Astrocyte (in vitro differentiated cells and primary cell): ENCODE measurements around the gene RXFP1. TPM values are rescaled to one million over a fixed set of nuclear protein-coding genes. Genes with fewer than 3 reads are reported as not detected.

ENCODE experiments used
- DNase-seq: peaks from one replicate; pipeline ENCODE4 v3.0.0-alpha.2; 2010; ENCODE audit warnings: low read depth
- FAIRE-seq: peaks from 2 replicates; lab custom pipeline; 2011; peaks lifted over from hg19 to GRCh38; lab: Jason Lieb, UNC
- H2AFZ ChIP-seq: 2 replicates; pipeline ENCODE4 v1.6.0; 2012; ENCODE audit warnings: low read depth, low read length, inconsistent platforms
- H3K27ac ChIP-seq: 2 replicates; pipeline ENCODE4 v1.5.1; 2011; ENCODE audit warnings: low read depth, low read length, inconsistent platforms
- H3K27me3 ChIP-seq: 2 replicates; pipeline ENCODE4 v1.6.0; 2011; ENCODE audit warnings: low read length, inconsistent platforms; ENCODE audit not compliant: insufficient read depth
- H3K36me3 ChIP-seq: 2 replicates; pipeline ENCODE4 v1.5.1; 2011; ENCODE audit warnings: low read length, inconsistent platforms; ENCODE audit not compliant: insufficient read depth
- H3K4me1 ChIP-seq: 2 replicates; pipeline ENCODE4 v1.5.1; 2011; ENCODE audit warnings: low read length, inconsistent platforms; ENCODE audit not compliant: insufficient read depth
- H3K4me2 ChIP-seq: 2 replicates; pipeline ENCODE4 v1.6.0; 2012; ENCODE audit warnings: low read length, inconsistent platforms
- H3K4me3 ChIP-seq: 2 replicates; pipeline ENCODE4 v1.5.1; 2011; ENCODE audit warnings: low read depth, mild to moderate bottlenecking, low read length, inconsistent platforms; ENCODE audit not compliant: insufficient read depth
- H3K79me2 ChIP-seq: 2 replicates; pipeline ENCODE4 v1.6.0; 2012; ENCODE audit warnings: mild to moderate bottlenecking, low read length, inconsistent platforms; ENCODE audit not compliant: insufficient read depth
- H3K9ac ChIP-seq: 2 replicates; pipeline ENCODE4 v1.6.0; 2012; ENCODE audit warnings: mild to moderate bottlenecking, low read length, inconsistent platforms
- H3K9me3 ChIP-seq: 2 replicates; pipeline ENCODE4 v1.5.1; 2012; ENCODE audit warnings: low read depth, mild to moderate bottlenecking, low read length, inconsistent platforms; ENCODE audit not compliant: insufficient read depth
- H4K20me1 ChIP-seq: 2 replicates; pipeline ENCODE4 v1.6.0; 2012; ENCODE audit warnings: low read length, inconsistent platforms; ENCODE audit not compliant: insufficient read depth
- H3K27ac Mint-ChIP-seq: one replicate; pipeline ENCODE4 v1.8.0; 2021; ENCODE audit warnings: mild to moderate bottlenecking, mixed read lengths; ENCODE audit not compliant: unreplicated experiment
- H3K27me3 Mint-ChIP-seq: one replicate; pipeline ENCODE4 v1.8.0; 2021; ENCODE audit warnings: low read depth, mixed read lengths; ENCODE audit not compliant: unreplicated experiment
- H3K36me3 Mint-ChIP-seq: one replicate; pipeline ENCODE4 v1.8.0; 2021; ENCODE audit warnings: low read depth, mixed read lengths; ENCODE audit not compliant: unreplicated experiment
- H3K4me1 Mint-ChIP-seq: one replicate; pipeline ENCODE4 v1.8.0; 2021; ENCODE audit warnings: low read depth, mixed read lengths; ENCODE audit not compliant: unreplicated experiment
- H3K4me3 Mint-ChIP-seq: one replicate; pipeline ENCODE4 v1.8.0; 2021; ENCODE audit warnings: mild to moderate bottlenecking, moderate library complexity, mixed read lengths; ENCODE audit not compliant: unreplicated experiment
- H3K9me3 Mint-ChIP-seq: one replicate; pipeline ENCODE4 v1.8.0; 2021; ENCODE audit warnings: mild to moderate bottlenecking, mixed read lengths; ENCODE audit not compliant: unreplicated experiment
- EZH2 ChIP-seq: IDR thresholded peaks from 2 replicates; pipeline ENCODE4 v1.6.1; 2012; ENCODE audit warnings: mild to moderate bottlenecking, low read length, inconsistent platforms; ENCODE audit not compliant: insufficient read depth
- total RNA-seq: library from RNA; stranded (reverse); gene quantifications from 2 replicates; pipeline ENCODE4 v1.2.1, GENCODE V29; 2021
- TF ChIP-seq, protein P1 (sequence below): IDR thresholded peaks from 2 replicates; pipeline ENCODE4 v1.5.1; 2011; ENCODE audit warnings: low read depth, mild to moderate bottlenecking, inconsistent platforms, low read length, moderate library complexity; ENCODE audit not compliant: insufficient read depth

Gene RXFP1
- total RNA-seq, 1 donor from 2014 or later, result 0.14 TPM

DNA sequence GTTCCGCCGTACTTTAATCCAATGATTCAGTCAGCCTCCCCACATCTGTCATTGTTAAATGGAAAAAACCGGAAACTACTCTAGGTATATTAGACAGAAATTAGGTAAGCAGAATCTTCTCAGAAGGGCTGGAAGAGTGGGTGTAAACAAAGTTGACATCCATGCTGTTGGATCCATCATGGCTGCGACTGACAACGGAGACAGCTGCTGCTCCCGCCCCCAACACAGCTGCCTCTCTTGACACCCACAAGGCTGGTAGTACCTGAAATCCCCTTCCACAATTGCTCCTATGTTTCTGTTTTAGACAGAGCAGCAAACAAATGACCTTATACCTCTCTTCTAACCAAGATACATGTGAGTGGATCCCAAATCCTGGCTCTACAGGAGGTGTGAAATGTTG, 66.6 kb downstream of the RXFP1 start:
- H3K4me1 ChIP-seq, result no peaks in the 10 kb centered on the region
- Mint-ChIP-seq H3K4me3 (no peak overlapping the region), H3K36me3 (no peaks in the 10 kb centered on the region), H3K4me1 (no peaks in the 10 kb centered on the region), H3K27ac (no peak overlapping the region), H3K9me3 (peaks cover 2% of the 10 kb centered on the region), H3K27me3 (no peaks in the 10 kb centered on the region)
- no peak overlapping the region for H3K4me2 ChIP-seq
- H3K79me2 ChIP-seq, result no peaks in the 10 kb centered on the region
- H3K27ac ChIP-seq, result no peak overlapping the region
- H3K27me3 ChIP-seq, result no peaks in the 10 kb centered on the region
- H4K20me1 ChIP-seq, result no peaks in the 10 kb centered on the region
- H3K36me3 ChIP-seq, result no peaks in the 10 kb centered on the region
- no peak overlapping the region for H3K9ac ChIP-seq
- FAIRE-seq (no peak), DNase-seq (no peak)
- H3K9me3 ChIP-seq, result no peaks in the 10 kb centered on the region
- TF ChIP-seq, protein P1, sequence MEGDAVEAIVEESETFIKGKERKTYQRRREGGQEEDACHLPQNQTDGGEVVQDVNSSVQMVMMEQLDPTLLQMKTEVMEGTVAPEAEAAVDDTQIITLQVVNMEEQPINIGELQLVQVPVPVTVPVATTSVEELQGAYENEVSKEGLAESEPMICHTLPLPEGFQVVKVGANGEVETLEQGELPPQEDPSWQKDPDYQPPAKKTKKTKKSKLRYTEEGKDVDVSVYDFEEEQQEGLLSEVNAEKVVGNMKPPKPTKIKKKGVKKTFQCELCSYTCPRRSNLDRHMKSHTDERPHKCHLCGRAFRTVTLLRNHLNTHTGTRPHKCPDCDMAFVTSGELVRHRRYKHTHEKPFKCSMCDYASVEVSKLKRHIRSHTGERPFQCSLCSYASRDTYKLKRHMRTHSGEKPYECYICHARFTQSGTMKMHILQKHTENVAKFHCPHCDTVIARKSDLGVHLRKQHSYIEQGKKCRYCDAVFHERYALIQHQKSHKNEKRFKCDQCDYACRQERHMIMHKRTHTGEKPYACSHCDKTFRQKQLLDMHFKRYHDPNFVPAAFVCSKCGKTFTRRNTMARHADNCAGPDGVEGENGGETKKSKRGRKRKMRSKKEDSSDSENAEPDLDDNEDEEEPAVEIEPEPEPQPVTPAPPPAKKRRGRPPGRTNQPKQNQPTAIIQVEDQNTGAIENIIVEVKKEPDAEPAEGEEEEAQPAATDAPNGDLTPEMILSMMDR, result no peak
- no peak for TF ChIP-seq EZH2
- no peak overlapping the region for H2AFZ ChIP-seq
- no peak overlapping the region for H3K4me3 ChIP-seq

DNA sequence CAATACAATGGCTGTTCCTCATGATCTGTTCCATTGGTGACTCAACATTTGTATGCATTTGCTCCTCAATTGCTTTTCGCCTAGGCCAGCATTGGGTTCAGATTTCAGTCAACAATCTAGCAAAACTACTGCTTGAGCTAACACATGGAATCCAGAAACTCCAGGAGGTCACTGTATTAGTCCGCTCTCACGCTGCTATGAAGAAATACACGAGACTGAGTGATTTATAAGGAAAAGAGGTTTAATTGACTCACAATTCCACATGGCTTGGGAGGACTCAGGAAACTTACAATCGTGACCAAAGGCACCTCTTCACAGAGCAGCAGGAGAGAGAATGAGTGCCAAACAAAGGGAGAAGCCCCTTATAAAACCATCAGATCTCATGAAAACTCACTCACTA, 67.1 kb downstream of the RXFP1 start:
- no peak overlapping the region for H3K4me3 Mint-ChIP-seq
- H3K36me3 Mint-ChIP-seq, result no peaks in the 10 kb centered on the region
- FAIRE-seq (no peak), DNase-seq (no peak)
- TF ChIP-seq EZH2, result no peak
- TF ChIP-seq, protein P1, result no peak
- no peak overlapping the region for H3K4me3 ChIP-seq
- no peaks in the 10 kb centered on the region for H3K9me3 ChIP-seq
- no peaks in the 10 kb centered on the region for H3K36me3 ChIP-seq
- H3K4me1 Mint-ChIP-seq, result no peaks in the 10 kb centered on the region
- H4K20me1 ChIP-seq, result no peaks in the 10 kb centered on the region
- H2AFZ ChIP-seq, result no peak overlapping the region
- H3K27ac ChIP-seq, result no peak overlapping the region
- no peak overlapping the region for H3K27ac Mint-ChIP-seq
- H3K9ac ChIP-seq, result no peak overlapping the region
- no peaks in the 10 kb centered on the region for H3K27me3 ChIP-seq
- H3K79me2 ChIP-seq, result no peaks in the 10 kb centered on the region
- peaks cover 2% of the 10 kb centered on the region for H3K9me3 Mint-ChIP-seq
- no peak overlapping the region for H3K4me2 ChIP-seq
- no peaks in the 10 kb centered on the region for H3K27me3 Mint-ChIP-seq
- H3K4me1 ChIP-seq, result no peaks in the 10 kb centered on the region

DNA sequence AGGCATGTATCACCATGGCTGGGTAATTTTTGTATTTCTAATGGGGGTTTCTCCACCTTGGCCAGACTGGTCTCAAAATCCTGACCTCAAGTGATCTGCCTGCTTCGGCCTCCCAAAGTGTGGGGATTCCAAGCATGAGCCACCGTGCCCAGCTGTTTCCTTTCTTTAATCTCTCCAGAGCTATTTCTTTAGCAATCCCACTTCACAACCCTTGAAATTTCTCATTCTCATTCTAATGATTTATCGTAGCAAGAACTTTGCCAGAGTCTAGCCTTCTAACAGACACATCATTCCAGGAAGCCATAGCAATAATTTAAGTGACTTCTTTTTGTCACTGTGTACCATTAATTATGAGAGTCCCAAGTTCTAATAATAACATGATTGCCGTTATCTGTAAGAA, 68.6 kb downstream of the RXFP1 start:
- Mint-ChIP-seq H3K27me3 (no peaks in the 10 kb centered on the region), H3K4me3 (no peak overlapping the region), H3K36me3 (no peaks in the 10 kb centered on the region), H3K4me1 (no peaks in the 10 kb centered on the region), H3K27ac (no peak overlapping the region), H3K9me3 (peaks cover 2% of the 10 kb centered on the region)
- no peak overlapping the region for H3K27ac ChIP-seq
- DNase-seq, result no peak
- no peak overlapping the region for H3K9ac ChIP-seq
- H4K20me1 ChIP-seq, result no peaks in the 10 kb centered on the region
- H3K36me3 ChIP-seq, result no peaks in the 10 kb centered on the region
- no peak for FAIRE-seq
- H2AFZ ChIP-seq, result no peak overlapping the region
- H3K27me3 ChIP-seq, result no peaks in the 10 kb centered on the region
- H3K4me2 ChIP-seq, result no peak overlapping the region
- no peaks in the 10 kb centered on the region for H3K4me1 ChIP-seq
- no peaks in the 10 kb centered on the region for H3K79me2 ChIP-seq
- TF ChIP-seq EZH2, result no peak
- TF ChIP-seq, protein P1, result no peak
- H3K4me3 ChIP-seq, result no peak overlapping the region
- H3K9me3 ChIP-seq, result no peaks in the 10 kb centered on the region
